ENCODE data around the gene ZNF780B. TPM values are rescaled to one million over a fixed set of nuclear protein-coding genes. Genes with fewer than 3 reads are reported as not detected.

Gene ZNF780B
- total and polyA plus RNA-seq, 2 donors (not counting 1 experiment from before 2014, with no cell fraction given) = 8.5 to 57.6 TPM

DNA sequence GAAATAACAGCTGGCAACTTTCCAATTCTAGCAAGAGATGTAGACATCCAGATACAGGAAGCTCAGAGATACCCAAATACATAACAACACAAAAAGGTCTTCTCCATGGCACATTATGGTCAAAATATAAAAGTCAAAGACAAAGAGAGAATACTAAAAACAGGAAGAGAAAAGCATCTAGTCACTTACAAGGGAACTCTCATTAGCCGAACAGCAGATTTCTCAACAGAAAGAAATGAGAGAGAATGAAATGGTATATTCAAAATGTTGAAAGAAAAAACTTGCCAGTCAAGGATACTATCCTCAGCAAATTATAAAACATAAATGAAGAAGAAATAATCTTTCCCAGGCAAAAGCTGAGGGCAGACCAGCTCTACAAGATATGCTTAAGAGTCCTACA, 22.3 kb upstream of the ZNF780B start:
- Histone ChIP-seq H3K36me3 (replicated peaks in 1 of 2; ENCODE audit: control extremely low read depth in 1 of 2, control insufficient read depth in 1 of 2, extremely low read depth in 1 of 2, insufficient read depth in 2 of 2, low read length in 1 of 2) (peaks cover 40 to 84% of the 10 kb centered on the region in 2 experiments), H3K4me1 (ENCODE audit: control insufficient read depth in 2 of 2, insufficient read depth in 2 of 2, low read length in 2 of 2) (peaks cover 4 to 5% of the 10 kb centered on the region in 2 donors), H4K20me1 (ENCODE audit: control insufficient read depth, insufficient read depth, low read length, poor library complexity, severe bottlenecking) (no peaks in the 10 kb centered on the region), H3K4me2 (replicated peaks; ENCODE audit: low read depth, low read length, poor library complexity, severe bottlenecking) (no peak overlapping the region), H2AFZ (ENCODE audit: insufficient read depth, low read depth, low read length, poor library complexity, severe bottlenecking) (no peak overlapping the region), H3K9ac (ENCODE audit: low read length) (no peak overlapping the region), H3K27me3 (replicated peaks in 1 of 4; ENCODE audit: control extremely low read depth in 1 of 4, control insufficient read depth in 3 of 4, insufficient read depth in 4 of 4, low read length in 3 of 4) (no peaks in the 10 kb centered on the region), H3K4me3 (ENCODE audit: control extremely low read depth in 1 of 5, extremely low read depth in 1 of 5, insufficient read depth in 1 of 5, low read depth in 2 of 5, low read length in 4 of 5) (no peak overlapping the region), H3K9me3 (ENCODE audit: control extremely low read depth in 1 of 3, control insufficient read depth in 2 of 3, insufficient read depth in 1 of 3, low read length in 2 of 3) (peaks cover 11 to 36% (median 28%) of the 10 kb centered on the region in 3 donors), H3K27ac (ENCODE audit: low read length in 2 of 2) (no peak overlapping the region), H3K79me2 (ENCODE audit: control insufficient read depth, insufficient read depth, low read length) (peaks cover 4% of the 10 kb centered on the region)
- no peak for DNase-seq
- Mint-ChIP-seq H3K4me3 (no peak overlapping the region), H3K9me3 (ENCODE audit: insufficient read depth) (peaks cover 21% of the 10 kb centered on the region), H3K27me3 (no peaks in the 10 kb centered on the region), H3K4me1 (peaks cover 9% of the 10 kb centered on the region), H3K27ac (no peak overlapping the region)
- intact Hi-C loops (cut with micrococcal nuclease) = no loop called here
- CTCF ChIA-PET = interaction anchor here (0.7 kb wide), 1 partner anchor 87 kb away, joined by 3 read pairs; no protein-coding TSS in a partner anchor
- WGBS (ENCODE audit: insufficient coverage) = no CpG with 5 or more reads among the region's 1 CpG
- TF ChIP-seq, protein P1, sequence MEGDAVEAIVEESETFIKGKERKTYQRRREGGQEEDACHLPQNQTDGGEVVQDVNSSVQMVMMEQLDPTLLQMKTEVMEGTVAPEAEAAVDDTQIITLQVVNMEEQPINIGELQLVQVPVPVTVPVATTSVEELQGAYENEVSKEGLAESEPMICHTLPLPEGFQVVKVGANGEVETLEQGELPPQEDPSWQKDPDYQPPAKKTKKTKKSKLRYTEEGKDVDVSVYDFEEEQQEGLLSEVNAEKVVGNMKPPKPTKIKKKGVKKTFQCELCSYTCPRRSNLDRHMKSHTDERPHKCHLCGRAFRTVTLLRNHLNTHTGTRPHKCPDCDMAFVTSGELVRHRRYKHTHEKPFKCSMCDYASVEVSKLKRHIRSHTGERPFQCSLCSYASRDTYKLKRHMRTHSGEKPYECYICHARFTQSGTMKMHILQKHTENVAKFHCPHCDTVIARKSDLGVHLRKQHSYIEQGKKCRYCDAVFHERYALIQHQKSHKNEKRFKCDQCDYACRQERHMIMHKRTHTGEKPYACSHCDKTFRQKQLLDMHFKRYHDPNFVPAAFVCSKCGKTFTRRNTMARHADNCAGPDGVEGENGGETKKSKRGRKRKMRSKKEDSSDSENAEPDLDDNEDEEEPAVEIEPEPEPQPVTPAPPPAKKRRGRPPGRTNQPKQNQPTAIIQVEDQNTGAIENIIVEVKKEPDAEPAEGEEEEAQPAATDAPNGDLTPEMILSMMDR (IDR thresholded peaks at IDR 0.05) = no peak
- TF ChIP-seq EZH2 (IDR thresholded peaks at IDR 0.05; ENCODE audit: borderline replicate concordance, insufficient read depth, low read depth, low read length, poor library complexity, severe bottlenecking) = no peak
- POLR2A ChIA-PET = no interaction called here
- ATAC-seq (ENCODE audit: low read depth) = no peak

DNA sequence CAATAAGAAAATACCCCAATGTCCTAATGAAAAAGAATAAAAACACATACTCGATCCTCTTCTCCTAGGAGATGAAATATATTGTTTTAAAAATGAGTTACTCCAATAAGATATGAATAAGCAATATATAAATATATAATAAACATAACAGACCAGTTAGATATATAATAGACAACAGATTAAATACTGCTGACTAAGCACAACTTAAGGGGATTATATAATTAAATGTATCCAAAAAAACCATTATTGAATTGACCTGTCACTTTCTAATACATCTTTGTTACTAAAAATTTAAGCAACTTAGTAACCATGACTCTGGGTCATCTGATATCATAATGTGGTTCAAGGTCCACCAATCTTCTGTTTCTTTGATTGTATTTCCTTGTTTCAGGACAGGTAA, 14.0 kb upstream of the ZNF780B start:
- H3K27me3 ChIP-seq (replicated peaks in 1 of 4; ENCODE audit: control extremely low read depth in 1 of 4, control insufficient read depth in 3 of 4, insufficient read depth in 4 of 4, low read length in 3 of 4) = no peaks in the 10 kb centered on the region
- no peaks in the 10 kb centered on the region for H3K4me1 ChIP-seq (ENCODE audit: control insufficient read depth in 2 of 2, insufficient read depth in 2 of 2, low read length in 2 of 2)
- ATAC-seq (ENCODE audit: low read depth) (no peak), DNase-seq (no peak)
- ChIA-PET POLR2A (no interaction called here), CTCF (no interaction called here)
- H2AFZ ChIP-seq (ENCODE audit: insufficient read depth, low read depth, low read length, poor library complexity, severe bottlenecking) = no peak overlapping the region
- no peak overlapping the region for H3K4me3 Mint-ChIP-seq
- no peaks in the 10 kb centered on the region for H3K9me3 Mint-ChIP-seq (ENCODE audit: insufficient read depth)
- H3K27ac Mint-ChIP-seq = no peak overlapping the region
- no peak overlapping the region for H3K9ac ChIP-seq (ENCODE audit: low read length)
- H3K4me1 Mint-ChIP-seq = no peaks in the 10 kb centered on the region
- no peak overlapping the region for H3K4me3 ChIP-seq (ENCODE audit: control extremely low read depth in 1 of 5, extremely low read depth in 1 of 5, insufficient read depth in 1 of 5, low read depth in 2 of 5, low read length in 4 of 5)
- no peaks in the 10 kb centered on the region for H4K20me1 ChIP-seq (ENCODE audit: control insufficient read depth, insufficient read depth, low read length, poor library complexity, severe bottlenecking)
- H3K27ac ChIP-seq (ENCODE audit: low read length in 2 of 2) = no peak overlapping the region
- no peak for TF ChIP-seq EZH2 (IDR thresholded peaks at IDR 0.05; ENCODE audit: borderline replicate concordance, insufficient read depth, low read depth, low read length, poor library complexity, severe bottlenecking)
- TF ChIP-seq, protein P1 (IDR thresholded peaks at IDR 0.05) = no peak
- H3K27me3 Mint-ChIP-seq = no peaks in the 10 kb centered on the region
- H3K4me2 ChIP-seq (replicated peaks; ENCODE audit: low read depth, low read length, poor library complexity, severe bottlenecking) = no peak overlapping the region
- H3K36me3 ChIP-seq (replicated peaks in 1 of 2; ENCODE audit: control extremely low read depth in 1 of 2, control insufficient read depth in 1 of 2, extremely low read depth in 1 of 2, insufficient read depth in 2 of 2, low read length in 1 of 2) = peaks cover 9 to 12% of the 10 kb centered on the region in 2 experiments
- no peaks in the 10 kb centered on the region for H3K79me2 ChIP-seq (ENCODE audit: control insufficient read depth, insufficient read depth, low read length)
- no CpG with 5 or more reads among the region's 1 CpG for WGBS (ENCODE audit: insufficient coverage)
- peaks cover 3 to 20% (median 8%) of the 10 kb centered on the region in 3 donors for H3K9me3 ChIP-seq (ENCODE audit: control extremely low read depth in 1 of 3, control insufficient read depth in 2 of 3, insufficient read depth in 1 of 3, low read length in 2 of 3)
- intact Hi-C loops (cut with micrococcal nuclease) = no loop called here

Data from B cell (primary cell).